Measurements from ENCODE around the gene AVL9. TPM values are rescaled to one million over a fixed set of nuclear protein-coding genes. Genes with fewer than 3 reads are reported as not detected.

AVL9 gene
- total and polyA plus RNA-seq, 2 of the 13 experiments (the other 11 are each of a cell fraction or from before 2014, with no cell fraction given) = 29.9 to 48.0 TPM

GRCh38 chr7:32490127-32490796 is 5.0 kb upstream of the AVL9 start, which contains the start of gene LSM5 (continued):
- TF ChIP-seq HNF1A (IDR thresholded peaks at IDR 0.05; ENCODE audit: low read depth) = 0 out of 2 replicates have a peak, but pooled peaks have one; percentile 50
- peak; percentile 62; the same call in 1 of the 2 replicates for TF ChIP-seq HNF1A (CRISPR knock-in tag; IDR thresholded peaks at IDR 0.05; ENCODE audit: borderline replicate concordance)
- TF ChIP-seq ZNF747 (CRISPR knock-in tag; IDR thresholded peaks at IDR 0.05; ENCODE audit: borderline replicate concordance) = peak; percentile 92
- TF ChIP-seq ZNF496 (CRISPR knock-in tag; IDR thresholded peaks at IDR 0.05; ENCODE audit: insufficient replicate concordance) = no peak
- peak; percentile 74 for TF ChIP-seq RBFOX2 (IDR thresholded peaks at IDR 0.05; ENCODE audit: low read depth, low read length)
- TF ChIP-seq SRSF1 (optimal IDR thresholded peaks at IDR 0.05; ENCODE audit: low read depth, low read length) = peak; percentile 76
- peak; percentile 45; the same call in 1 of the 2 replicates for TF ChIP-seq FOXO1 (CRISPR knock-in tag; IDR thresholded peaks at IDR 0.05)
- TF ChIP-seq ZBTB33 (CRISPR knock-in tag; IDR thresholded peaks at IDR 0.05) = peak; percentile 58
- peak; percentile 33; the same call in 1 of the 2 replicates for TF ChIP-seq ZBTB2 (CRISPR knock-in tag; IDR thresholded peaks at IDR 0.05; ENCODE audit: low read depth)
- peak; percentile 95 for TF ChIP-seq ZNF142 (CRISPR knock-in tag; IDR thresholded peaks at IDR 0.05)
- peak; percentile 81 for TF ChIP-seq TBX2 (CRISPR knock-in tag; IDR thresholded peaks at IDR 0.05; ENCODE audit: borderline replicate concordance)
- peak; percentile 27 for TF ChIP-seq RFX3 (CRISPR knock-in tag; IDR thresholded peaks at IDR 0.05)
- no peak for TF ChIP-seq SMYD3 (CRISPR knock-in tag; IDR thresholded peaks at IDR 0.05)
- TF ChIP-seq EHMT2 (IDR thresholded peaks at IDR 0.05; ENCODE audit: borderline replicate concordance, low read depth, low read length) = peak; percentile 45; the same call in 1 of the 2 replicates
- TF ChIP-seq KAT7 (CRISPR knock-in tag; IDR thresholded peaks at IDR 0.05; ENCODE audit: borderline replicate concordance) = peak; percentile 96

All from HepG2 (cell line).